A549 (cell line): Measurements from ENCODE around the gene TYW1B.

Experiments used
- EP300 ChIP-seq, 2 experiments: fragments of >200 bp; sonication (Bioruptor Twin); formaldehyde crosslinking; IDR thresholded peaks; 2 replicates in 1 of 2; 3 replicates in 1 of 2; pipeline ENCODE4 v1.6.1; 2016 to 2017
- FOSB ChIP-seq: fragments of 250-450 bp; sonication (Bioruptor Pico); IDR thresholded peaks from 2 replicates; pipeline ENCODE4 v1.5.0; 2020; ENCODE audit warnings: mild to moderate bottlenecking, moderate library complexity
- MAX ChIP-seq: IDR thresholded peaks from 2 replicates; pipeline ENCODE4 v1.6.1; 2012
- TF ChIP-seq, protein P1 (sequence below): fragments of >200 bp; sonication (Bioruptor Twin); formaldehyde crosslinking; IDR thresholded peaks from 3 replicates; pipeline ENCODE4 v1.5.1; 2016

GRCh38 chr7:72704894-72705293 lies 123.1 kb downstream of the TYW1B start:
- TF ChIP-seq, protein P1, sequence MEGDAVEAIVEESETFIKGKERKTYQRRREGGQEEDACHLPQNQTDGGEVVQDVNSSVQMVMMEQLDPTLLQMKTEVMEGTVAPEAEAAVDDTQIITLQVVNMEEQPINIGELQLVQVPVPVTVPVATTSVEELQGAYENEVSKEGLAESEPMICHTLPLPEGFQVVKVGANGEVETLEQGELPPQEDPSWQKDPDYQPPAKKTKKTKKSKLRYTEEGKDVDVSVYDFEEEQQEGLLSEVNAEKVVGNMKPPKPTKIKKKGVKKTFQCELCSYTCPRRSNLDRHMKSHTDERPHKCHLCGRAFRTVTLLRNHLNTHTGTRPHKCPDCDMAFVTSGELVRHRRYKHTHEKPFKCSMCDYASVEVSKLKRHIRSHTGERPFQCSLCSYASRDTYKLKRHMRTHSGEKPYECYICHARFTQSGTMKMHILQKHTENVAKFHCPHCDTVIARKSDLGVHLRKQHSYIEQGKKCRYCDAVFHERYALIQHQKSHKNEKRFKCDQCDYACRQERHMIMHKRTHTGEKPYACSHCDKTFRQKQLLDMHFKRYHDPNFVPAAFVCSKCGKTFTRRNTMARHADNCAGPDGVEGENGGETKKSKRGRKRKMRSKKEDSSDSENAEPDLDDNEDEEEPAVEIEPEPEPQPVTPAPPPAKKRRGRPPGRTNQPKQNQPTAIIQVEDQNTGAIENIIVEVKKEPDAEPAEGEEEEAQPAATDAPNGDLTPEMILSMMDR, result no peak
- TF ChIP-seq FOSB (CRISPR knock-in tag), result no peak
- no peak for TF ChIP-seq EP300 (IDR thresholded peaks at IDR 0.05)
- TF ChIP-seq MAX, result no peak
